Measurements from ENCODE around the gene SUSD1.

SUSD1 gene

DNA sequence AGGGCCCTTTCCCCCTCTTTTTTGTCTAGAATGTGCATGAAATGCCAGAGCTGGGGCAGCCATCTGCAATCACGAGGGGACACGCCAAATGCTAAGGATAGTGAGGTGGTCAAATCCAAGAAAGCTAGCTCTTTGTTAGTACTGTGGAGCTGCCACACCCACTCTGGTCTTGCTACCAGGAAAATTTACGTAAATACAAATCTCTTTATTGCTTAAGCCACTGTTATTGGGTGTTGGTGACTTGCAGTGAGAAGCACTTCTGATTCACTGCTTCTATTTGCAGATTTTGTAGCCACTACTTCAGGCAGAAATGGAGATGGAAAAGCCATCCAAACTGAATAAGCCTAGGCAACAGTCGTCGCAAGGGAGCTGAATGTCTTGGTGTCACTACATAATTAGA, 25.6 kb upstream of the SUSD1 start:
- Histone ChIP-seq H3F3A (ENCODE audit: low read depth) (no peaks in the 10 kb centered on the region), H3K79me2 (ENCODE audit: insufficient read depth, low read length) (no peaks in the 10 kb centered on the region), H3K4me2 (ENCODE audit: low read depth, low read length, poor library complexity, severe bottlenecking) (no peak overlapping the region), H4K20me1 (ENCODE audit: insufficient read depth, low read length, poor library complexity, severe bottlenecking) (no peaks in the 10 kb centered on the region), H3K36me3 (ENCODE audit: insufficient read depth, low read length) (no peaks in the 10 kb centered on the region), H3K9me2 (replicated peaks; ENCODE audit: low read depth, low read length) (no peaks in the 10 kb centered on the region), H3K9me3 (ENCODE audit: insufficient read depth, low read depth, low read length) (no peaks in the 10 kb centered on the region), H2AFZ (ENCODE audit: low read length) (no peak overlapping the region), H3K27me3 (ENCODE audit: insufficient read depth, low read length, poor library complexity, severe bottlenecking) (no peaks in the 10 kb centered on the region), H3K4me3 (ENCODE audit: low read length, poor library complexity, severe bottlenecking) (no peak overlapping the region), H3K4me1 (ENCODE audit: insufficient read depth, low read length, poor library complexity, severe bottlenecking) (no peaks in the 10 kb centered on the region), H3K9ac (ENCODE audit: low read depth, low read length, poor library complexity, severe bottlenecking) (no peak overlapping the region)
- TF ChIP-seq, protein P1, sequence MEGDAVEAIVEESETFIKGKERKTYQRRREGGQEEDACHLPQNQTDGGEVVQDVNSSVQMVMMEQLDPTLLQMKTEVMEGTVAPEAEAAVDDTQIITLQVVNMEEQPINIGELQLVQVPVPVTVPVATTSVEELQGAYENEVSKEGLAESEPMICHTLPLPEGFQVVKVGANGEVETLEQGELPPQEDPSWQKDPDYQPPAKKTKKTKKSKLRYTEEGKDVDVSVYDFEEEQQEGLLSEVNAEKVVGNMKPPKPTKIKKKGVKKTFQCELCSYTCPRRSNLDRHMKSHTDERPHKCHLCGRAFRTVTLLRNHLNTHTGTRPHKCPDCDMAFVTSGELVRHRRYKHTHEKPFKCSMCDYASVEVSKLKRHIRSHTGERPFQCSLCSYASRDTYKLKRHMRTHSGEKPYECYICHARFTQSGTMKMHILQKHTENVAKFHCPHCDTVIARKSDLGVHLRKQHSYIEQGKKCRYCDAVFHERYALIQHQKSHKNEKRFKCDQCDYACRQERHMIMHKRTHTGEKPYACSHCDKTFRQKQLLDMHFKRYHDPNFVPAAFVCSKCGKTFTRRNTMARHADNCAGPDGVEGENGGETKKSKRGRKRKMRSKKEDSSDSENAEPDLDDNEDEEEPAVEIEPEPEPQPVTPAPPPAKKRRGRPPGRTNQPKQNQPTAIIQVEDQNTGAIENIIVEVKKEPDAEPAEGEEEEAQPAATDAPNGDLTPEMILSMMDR (conservative IDR thresholded peaks at IDR 0.05; ENCODE audit: low read length) = no peak
- no peak for TF ChIP-seq EZH2phosphoT487 (IDR thresholded peaks at IDR 0.05; ENCODE audit: borderline replicate concordance)

DNA sequence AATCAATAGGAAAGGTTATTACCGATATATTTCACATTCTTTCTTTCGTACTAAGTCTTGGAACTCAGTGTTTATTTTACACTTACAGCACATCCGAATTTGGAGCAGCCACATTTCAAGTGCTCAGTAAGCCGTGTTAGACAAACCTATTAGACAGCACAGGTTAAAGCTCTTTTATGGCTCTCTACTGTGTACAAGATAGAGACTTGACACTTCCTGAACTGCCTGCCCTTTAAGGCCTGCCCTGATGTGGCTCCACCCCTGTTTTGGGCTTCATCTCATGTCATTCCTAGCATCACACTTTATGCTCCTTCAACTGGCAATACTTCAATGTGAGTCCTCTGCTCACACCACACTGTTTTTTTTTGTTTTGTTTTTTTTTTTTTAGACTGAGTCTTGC, 23.5 kb upstream of the SUSD1 start:
- Histone ChIP-seq H2AFZ (ENCODE audit: low read length) (no peak overlapping the region), H3K36me3 (ENCODE audit: insufficient read depth, low read length) (no peaks in the 10 kb centered on the region), H3K4me2 (ENCODE audit: low read depth, low read length, poor library complexity, severe bottlenecking) (no peak overlapping the region), H3K9me3 (ENCODE audit: insufficient read depth, low read depth, low read length) (no peaks in the 10 kb centered on the region), H3K9ac (ENCODE audit: low read depth, low read length, poor library complexity, severe bottlenecking) (no peak overlapping the region), H3K9me2 (replicated peaks; ENCODE audit: low read depth, low read length) (no peaks in the 10 kb centered on the region; the same call in 1 of the 2 replicates), H3K79me2 (ENCODE audit: insufficient read depth, low read length) (no peaks in the 10 kb centered on the region), H3K4me3 (ENCODE audit: low read length, poor library complexity, severe bottlenecking) (no peak overlapping the region), H3K4me1 (ENCODE audit: insufficient read depth, low read length, poor library complexity, severe bottlenecking) (no peaks in the 10 kb centered on the region), H3K27me3 (ENCODE audit: insufficient read depth, low read length, poor library complexity, severe bottlenecking) (no peaks in the 10 kb centered on the region), H3F3A (ENCODE audit: low read depth) (no peaks in the 10 kb centered on the region), H4K20me1 (ENCODE audit: insufficient read depth, low read length, poor library complexity, severe bottlenecking) (no peaks in the 10 kb centered on the region)
- TF ChIP-seq, protein P1 (conservative IDR thresholded peaks at IDR 0.05; ENCODE audit: low read length) = no peak
- TF ChIP-seq EZH2phosphoT487 (IDR thresholded peaks at IDR 0.05; ENCODE audit: borderline replicate concordance) = no peak

DNA sequence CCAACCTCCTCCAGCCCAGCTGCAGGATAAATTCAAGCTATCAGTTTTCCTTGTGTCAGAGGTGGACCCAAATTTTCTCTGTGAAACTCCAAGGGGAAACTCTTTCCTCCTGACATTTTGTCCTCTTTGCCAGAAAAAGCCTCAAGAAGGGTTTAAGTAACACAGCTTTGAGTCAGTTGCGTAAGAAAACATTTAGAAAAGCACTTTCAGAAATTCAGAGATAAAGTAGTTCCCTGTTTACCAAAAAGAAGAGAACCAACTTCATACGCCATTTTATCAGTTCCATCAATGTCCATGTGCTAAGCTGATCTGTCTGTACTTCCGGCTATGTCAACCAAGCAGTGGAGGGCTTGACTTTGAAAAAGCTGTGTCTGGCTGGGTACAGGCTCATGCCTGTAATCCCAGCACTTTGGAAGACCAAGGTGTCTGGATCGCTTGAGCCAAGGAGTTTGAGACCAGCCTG, 19.9 kb upstream of the SUSD1 start:
- Histone ChIP-seq H3K9ac (ENCODE audit: low read depth, low read length, poor library complexity, severe bottlenecking) (no peak overlapping the region), H3K9me2 (replicated peaks; ENCODE audit: low read depth, low read length) (no peaks in the 10 kb centered on the region; the same call in 1 of the 2 replicates), H3K4me2 (ENCODE audit: low read depth, low read length, poor library complexity, severe bottlenecking) (no peak overlapping the region), H3K4me3 (ENCODE audit: low read length, poor library complexity, severe bottlenecking) (no peak overlapping the region), H4K20me1 (ENCODE audit: insufficient read depth, low read length, poor library complexity, severe bottlenecking) (no peaks in the 10 kb centered on the region), H3K4me1 (ENCODE audit: insufficient read depth, low read length, poor library complexity, severe bottlenecking) (no peaks in the 10 kb centered on the region), H3K36me3 (ENCODE audit: insufficient read depth, low read length) (no peaks in the 10 kb centered on the region), H3K79me2 (ENCODE audit: insufficient read depth, low read length) (no peaks in the 10 kb centered on the region), H3F3A (ENCODE audit: low read depth) (no peaks in the 10 kb centered on the region), H2AFZ (ENCODE audit: low read length) (no peak overlapping the region), H3K27me3 (ENCODE audit: insufficient read depth, low read length, poor library complexity, severe bottlenecking) (no peaks in the 10 kb centered on the region), H3K9me3 (ENCODE audit: insufficient read depth, low read depth, low read length) (no peaks in the 10 kb centered on the region)
- TF ChIP-seq, protein P1 (conservative IDR thresholded peaks at IDR 0.05; ENCODE audit: low read length) = no peak
- TF ChIP-seq EZH2phosphoT487 (IDR thresholded peaks at IDR 0.05; ENCODE audit: borderline replicate concordance) = no peak

All from Loucy (cell line).